ENCODE results near the gene GRPEL2. TPM values are rescaled to one million over a fixed set of nuclear protein-coding genes. Genes with fewer than 3 reads are reported as not detected.

GRPEL2 gene, protein sequence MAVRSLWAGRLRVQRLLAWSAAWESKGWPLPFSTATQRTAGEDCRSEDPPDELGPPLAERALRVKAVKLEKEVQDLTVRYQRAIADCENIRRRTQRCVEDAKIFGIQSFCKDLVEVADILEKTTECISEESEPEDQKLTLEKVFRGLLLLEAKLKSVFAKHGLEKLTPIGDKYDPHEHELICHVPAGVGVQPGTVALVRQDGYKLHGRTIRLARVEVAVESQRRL
- 15.0 and 21.6 TPM in 2 replicates for polyA plus RNA-seq (2011; rRNA removed)
- 30.5 and 31.8 TPM in 2 replicates for polyA minus RNA-seq (2011; rRNA and poly(A)+ RNA removed)

GRCh38 chr5:149345147-149345891 is at the start of gene GRPEL2:
Gene GRPEL2, plus strand, starts transcription at chr5:149345499. Its CDS starts 41 bp downstream, at chr5:149345540.
- ChIA-PET POLR2A (interaction anchor here (0.5 to 2.3 kb wide), 8 partner anchors 12 to 89 kb away, joined by 3 to 6 read pairs (median 4); partner anchors contain the start of gene PCYOX1L), CTCF (interaction anchor here (1.0 to 3.1 kb wide), 12 partner anchors 10 to 220 kb away, joined by 3 to 12 read pairs (median 5); partner anchors contain the start of gene PCYOX1L)
- peak within 1 kb of the TSS; percentile 88 for H3K27ac ChIP-seq (ENCODE audit: low read depth, low read length)
- peak within 1 kb of the TSS; percentile 98 for H3K4me3 ChIP-seq (ENCODE audit: low read depth, low read length)
- H3K9me3 ChIP-seq (ENCODE audit: control insufficient read depth, insufficient read depth, low read length), result no peaks in the 10 kb centered on the region
- peak; percentile 94 for DNase-seq (ENCODE audit: low read depth, low spot score)
- 0 out of 2 replicates have a peak, but pooled peaks have one; percentile 5 for TF ChIP-seq CTCF (IDR thresholded peaks at IDR 0.05; ENCODE audit: low read depth, low read length)
- no peaks in the 10 kb centered on the region for H3K27me3 ChIP-seq (ENCODE audit: control insufficient read depth, insufficient read depth, low read length)

DNA sequence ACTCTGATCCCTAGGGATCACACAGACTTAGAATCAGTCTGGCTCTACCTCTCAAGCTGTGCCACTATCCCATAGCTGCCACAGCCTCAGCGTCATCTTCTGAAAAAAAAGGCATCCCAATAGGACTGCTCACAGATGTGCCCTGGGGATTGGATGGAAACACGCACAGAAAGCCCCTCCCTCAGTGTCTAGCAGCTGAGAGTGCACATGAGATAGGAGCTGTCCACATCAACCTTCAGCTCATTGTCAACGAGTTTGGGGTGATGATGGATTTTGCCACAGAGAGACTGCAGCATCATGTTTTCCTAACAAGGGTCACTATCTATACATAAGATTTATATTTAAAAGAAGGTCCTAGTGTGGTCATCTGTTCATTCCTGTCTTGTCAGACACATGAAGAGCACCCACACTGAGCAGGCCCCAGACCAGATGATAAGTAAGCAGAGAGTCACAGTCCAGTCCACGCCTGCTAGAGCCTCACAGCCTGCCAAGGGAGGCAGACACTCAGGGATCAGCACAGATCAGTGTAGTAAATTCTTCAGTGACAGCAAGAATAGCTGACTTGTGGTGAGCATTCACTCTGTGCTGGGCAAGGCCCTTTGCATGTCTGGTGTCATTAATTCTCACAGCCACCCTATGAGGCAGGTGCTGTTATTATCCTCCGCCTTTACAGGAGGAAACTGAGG is 47.8 kb upstream of the GRPEL2 start:
- POLR2A ChIA-PET, result no interaction called here
- CTCF ChIA-PET, result interaction anchor here (0.9 kb wide), 1 partner anchor 19 kb away, joined by 3 read pairs; no protein-coding TSS in a partner anchor
- Histone ChIP-seq H3K4me3 (ENCODE audit: low read depth, low read length) (no peak overlapping the region), H3K27me3 (ENCODE audit: control insufficient read depth, insufficient read depth, low read length) (no peaks in the 10 kb centered on the region), H3K9me3 (ENCODE audit: control insufficient read depth, insufficient read depth, low read length) (no peaks in the 10 kb centered on the region; the same call in 1 of the 2 replicates), H3K27ac (ENCODE audit: low read depth, low read length) (no peak overlapping the region)
- no peak for DNase-seq (ENCODE audit: low read depth, low spot score)
- TF ChIP-seq CTCF (IDR thresholded peaks at IDR 0.05; ENCODE audit: low read depth, low read length), result no peak

GRCh38 chr5:149298163-149298562 is 47.1 kb upstream of the GRPEL2 start:
- Histone ChIP-seq H3K9me3 (ENCODE audit: control insufficient read depth, insufficient read depth, low read length) (no peaks in the 10 kb centered on the region; the same call in 1 of the 2 replicates), H3K27me3 (ENCODE audit: control insufficient read depth, insufficient read depth, low read length) (no peaks in the 10 kb centered on the region), H3K4me3 (ENCODE audit: low read depth, low read length) (no peak overlapping the region), H3K27ac (ENCODE audit: low read depth, low read length) (no peak overlapping the region)
- ChIA-PET CTCF (interaction anchor here (0.5 kb wide), 1 partner anchor 60 kb away, joined by 3 read pairs; the partner anchor contains the start of gene PCYOX1L), POLR2A (no interaction called here)
- TF ChIP-seq CTCF (IDR thresholded peaks at IDR 0.05; ENCODE audit: low read depth, low read length), result no peak
- DNase-seq (ENCODE audit: low read depth, low spot score), result no peak

DNA sequence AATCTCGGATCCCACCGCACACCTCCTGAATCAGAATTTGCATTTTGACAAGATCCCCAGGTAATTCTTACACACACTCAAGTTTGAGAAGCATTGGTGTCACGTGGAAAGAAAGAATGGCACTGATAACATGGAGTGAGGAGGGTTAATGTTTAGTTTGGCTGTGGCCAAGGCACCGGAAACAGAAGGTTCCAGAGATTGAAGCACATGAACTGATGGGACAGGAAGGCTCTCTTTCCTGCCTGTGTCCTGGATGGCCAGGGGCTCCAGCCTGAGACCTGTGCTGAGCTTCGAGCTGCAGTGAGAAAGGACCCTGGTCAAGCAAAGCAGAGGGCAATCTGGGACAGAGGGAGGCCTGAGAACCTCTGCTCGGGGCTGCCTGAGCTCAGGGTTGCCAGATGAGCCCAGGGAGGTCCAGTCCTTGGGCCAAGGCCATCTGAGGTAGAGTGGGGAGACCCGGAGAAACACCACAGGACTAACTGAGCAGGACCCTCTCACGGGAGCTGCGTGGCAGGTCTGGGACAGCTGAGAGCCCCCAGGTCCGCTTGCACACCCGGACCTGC is 46.4 kb upstream of the GRPEL2 start:
- no peak for TF ChIP-seq CTCF (IDR thresholded peaks at IDR 0.05; ENCODE audit: low read depth, low read length)
- ChIA-PET CTCF (no interaction called here), POLR2A (no interaction called here)

More for the DNA sequence above, 46.4 kb upstream of the GRPEL2 start:
- Histone ChIP-seq H3K9me3 (ENCODE audit: control insufficient read depth, insufficient read depth, low read length) (no peaks in the 10 kb centered on the region; the same call in 1 of the 2 replicates), H3K27ac (ENCODE audit: low read depth, low read length) (no peak overlapping the region), H3K4me3 (ENCODE audit: low read depth, low read length) (no peak overlapping the region), H3K27me3 (ENCODE audit: control insufficient read depth, insufficient read depth, low read length) (no peaks in the 10 kb centered on the region)
- no peak for DNase-seq (ENCODE audit: low read depth, low spot score)

Data from AG04450 (cell line).